Loucy (cell line): Measurements from ENCODE around the gene HELLS.

Experiments
- H2AFZ ChIP-seq: fragments of 200-600 bp; sonication (generic); 2 replicates; pipeline ENCODE4 v1.6.0; 2016; ENCODE audit warnings: antibody characterized with exemption, mild to moderate bottlenecking, low read length, moderate library complexity
- H3F3A ChIP-seq: fragments of 200-600 bp; 2 replicates; pipeline ENCODE4 v1.6.0; 2016; ENCODE audit warnings: antibody characterized with exemption, low read depth, mild to moderate bottlenecking
- H3K27me3 ChIP-seq: fragments of 200-600 bp; sonication (generic); 2 replicates; pipeline ENCODE4 v1.6.1; 2014; ENCODE audit warnings: low read length, mild to moderate bottlenecking; ENCODE audit not compliant: insufficient read depth, poor library complexity, severe bottlenecking
- H3K36me3 ChIP-seq: fragments of 200-600 bp; sonication (generic); 2 replicates; pipeline ENCODE4 v1.6.1; 2016; ENCODE audit warnings: low read length; ENCODE audit not compliant: insufficient read depth
- H3K4me1 ChIP-seq: fragments of 200-600 bp; sonication (generic); 2 replicates; pipeline ENCODE4 v1.5.1; 2014; ENCODE audit warnings: low read length, mild to moderate bottlenecking; ENCODE audit not compliant: insufficient read depth, poor library complexity, severe bottlenecking
- H3K4me2 ChIP-seq: fragments of 200-600 bp; sonication (generic); 2 replicates; pipeline ENCODE4 v1.6.0; 2014; ENCODE audit warnings: antibody characterized with exemption, low read length, low read depth, mild to moderate bottlenecking; ENCODE audit not compliant: poor library complexity, severe bottlenecking
- H3K4me3 ChIP-seq: fragments of 200-600 bp; sonication (generic); 2 replicates; pipeline ENCODE4 v1.5.1; 2014; ENCODE audit warnings: low read length, mild to moderate bottlenecking, mixed read lengths; ENCODE audit not compliant: poor library complexity, severe bottlenecking
- H3K79me2 ChIP-seq: fragments of 200-600 bp; sonication (generic); 2 replicates; pipeline ENCODE4 v1.6.1; 2014; ENCODE audit warnings: low read length; ENCODE audit not compliant: insufficient read depth
- H3K9ac ChIP-seq: fragments of 200-600 bp; sonication (generic); 2 replicates; pipeline ENCODE4 v1.6.0; 2014; ENCODE audit warnings: mild to moderate bottlenecking, low read depth, low read length, moderate library complexity; ENCODE audit not compliant: poor library complexity, severe bottlenecking
- H3K9me2 ChIP-seq: fragments of 200-600 bp; sonication (generic); replicated peaks from 2 replicates; pipeline ENCODE4 v1.6.1; 2016; ENCODE audit warnings: low read depth, low read length, mixed read lengths
- H3K9me3 ChIP-seq: fragments of 200-600 bp; sonication (generic); 2 replicates; pipeline ENCODE4 v1.6.1; 2014; ENCODE audit warnings: mild to moderate bottlenecking, antibody characterized with exemption, low read length, low read depth; ENCODE audit not compliant: insufficient read depth
- H4K20me1 ChIP-seq: fragments of 200-600 bp; sonication (generic); 2 replicates; pipeline ENCODE4 v1.6.0; 2014; ENCODE audit warnings: antibody characterized with exemption, low read length, mild to moderate bottlenecking; ENCODE audit not compliant: insufficient read depth, poor library complexity, severe bottlenecking
- EZH2phosphoT487 ChIP-seq: fragments of 200-600 bp; IDR thresholded peaks from 2 replicates; pipeline ENCODE4 v1.6.1; 2018; ENCODE audit warnings: antibody characterized with exemption, mild to moderate bottlenecking, moderate library complexity, borderline replicate concordance
- TF ChIP-seq, protein P1 (sequence below): fragments of 200-600 bp; sonication (generic); conservative IDR thresholded peaks from 2 replicates; pipeline ENCODE4 v1.5.1; 2014; ENCODE audit warnings: mild to moderate bottlenecking, antibody characterized with exemption, low read length

The HELLS gene

DNA sequence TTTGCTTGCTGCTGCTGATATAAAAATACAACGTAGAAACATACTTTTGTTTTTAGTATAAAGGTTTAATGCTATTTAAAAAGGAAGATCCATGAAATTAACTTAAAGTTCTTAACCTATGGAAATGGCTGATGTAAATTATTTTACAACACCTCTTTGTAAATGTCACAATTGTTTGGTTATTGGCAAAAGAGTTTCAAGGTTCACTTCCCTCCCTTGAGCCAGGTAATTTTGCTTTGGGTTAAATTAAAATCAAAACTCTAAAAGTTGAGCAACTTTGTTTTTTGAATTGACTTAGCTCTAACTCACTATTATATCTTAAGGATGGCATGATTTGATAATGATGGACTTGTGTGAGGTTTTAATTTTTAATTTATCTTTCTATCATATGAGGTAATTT lies 98.8 kb downstream of the HELLS start:
- H3K9ac ChIP-seq = no peak overlapping the region
- H3K27me3 ChIP-seq = no peaks in the 10 kb centered on the region
- H3K36me3 ChIP-seq = no peaks in the 10 kb centered on the region
- H4K20me1 ChIP-seq = no peaks in the 10 kb centered on the region
- no peaks in the 10 kb centered on the region for H3F3A ChIP-seq
- H3K4me1 ChIP-seq = no peaks in the 10 kb centered on the region
- TF ChIP-seq, protein P1, sequence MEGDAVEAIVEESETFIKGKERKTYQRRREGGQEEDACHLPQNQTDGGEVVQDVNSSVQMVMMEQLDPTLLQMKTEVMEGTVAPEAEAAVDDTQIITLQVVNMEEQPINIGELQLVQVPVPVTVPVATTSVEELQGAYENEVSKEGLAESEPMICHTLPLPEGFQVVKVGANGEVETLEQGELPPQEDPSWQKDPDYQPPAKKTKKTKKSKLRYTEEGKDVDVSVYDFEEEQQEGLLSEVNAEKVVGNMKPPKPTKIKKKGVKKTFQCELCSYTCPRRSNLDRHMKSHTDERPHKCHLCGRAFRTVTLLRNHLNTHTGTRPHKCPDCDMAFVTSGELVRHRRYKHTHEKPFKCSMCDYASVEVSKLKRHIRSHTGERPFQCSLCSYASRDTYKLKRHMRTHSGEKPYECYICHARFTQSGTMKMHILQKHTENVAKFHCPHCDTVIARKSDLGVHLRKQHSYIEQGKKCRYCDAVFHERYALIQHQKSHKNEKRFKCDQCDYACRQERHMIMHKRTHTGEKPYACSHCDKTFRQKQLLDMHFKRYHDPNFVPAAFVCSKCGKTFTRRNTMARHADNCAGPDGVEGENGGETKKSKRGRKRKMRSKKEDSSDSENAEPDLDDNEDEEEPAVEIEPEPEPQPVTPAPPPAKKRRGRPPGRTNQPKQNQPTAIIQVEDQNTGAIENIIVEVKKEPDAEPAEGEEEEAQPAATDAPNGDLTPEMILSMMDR = no peak
- TF ChIP-seq EZH2phosphoT487 = no peak
- no peaks in the 10 kb centered on the region for H3K9me3 ChIP-seq
- no peaks in the 10 kb centered on the region for H3K79me2 ChIP-seq
- no peak overlapping the region for H3K4me2 ChIP-seq
- no peaks in the 10 kb centered on the region for H3K9me2 ChIP-seq
- H2AFZ ChIP-seq = no peak overlapping the region
- no peak overlapping the region for H3K4me3 ChIP-seq

DNA sequence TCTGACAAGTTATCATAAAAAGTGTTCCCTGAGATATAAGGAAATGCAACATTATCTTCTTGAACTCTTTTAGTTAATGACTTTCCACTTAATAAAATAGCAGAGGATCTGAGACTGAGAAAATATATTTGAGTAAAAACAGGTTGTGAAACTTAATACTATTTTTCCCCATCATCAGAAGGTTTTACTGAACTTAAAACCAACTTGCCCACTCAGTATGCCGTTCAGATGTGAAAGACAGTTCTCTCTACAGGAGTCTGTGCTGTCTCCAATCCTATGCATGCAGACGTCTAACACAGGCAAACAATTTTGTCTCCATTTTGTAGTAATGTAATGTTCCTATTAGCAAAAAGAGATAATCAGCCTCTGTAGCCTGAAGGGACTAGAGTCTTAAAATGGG lies 99.7 kb downstream of the HELLS start:
- Histone ChIP-seq H3K4me2 (no peak overlapping the region), H3F3A (no peaks in the 10 kb centered on the region), H3K79me2 (no peaks in the 10 kb centered on the region), H3K9me2 (no peaks in the 10 kb centered on the region), H3K27me3 (no peaks in the 10 kb centered on the region), H3K4me3 (no peak overlapping the region), H3K9me3 (no peaks in the 10 kb centered on the region), H3K9ac (no peak overlapping the region), H3K4me1 (no peaks in the 10 kb centered on the region), H4K20me1 (no peaks in the 10 kb centered on the region), H2AFZ (no peak overlapping the region), H3K36me3 (no peaks in the 10 kb centered on the region)
- TF ChIP-seq, protein P1 = no peak
- TF ChIP-seq EZH2phosphoT487 = no peak
